OCI-LY3 (cell line): ENCODE results near the gene ALDH1B1.

Source experiments
- H2AFZ ChIP-seq: fragments of 200-600, 300-600 bp; shearing (Covaris generic); 2 replicates; pipeline ENCODE4 v1.6.0; 2014; ENCODE audit warnings: antibody characterized with exemption, low read depth, low read length
- H3K27ac ChIP-seq: fragments of 200-600, 300-600 bp; sonication (generic); 2 replicates; pipeline ENCODE4 v1.5.1; 2014; ENCODE audit warnings: mild to moderate bottlenecking, low read length, moderate library complexity, mixed read lengths
- H3K27me3 ChIP-seq: fragments of 200-600, 300-600 bp; sonication (generic); 2 replicates; pipeline ENCODE4 v1.6.1; 2014; ENCODE audit warnings: low read depth, low read length, mixed read lengths
- H3K36me3 ChIP-seq: fragments of 200-600, 300-600 bp; sonication (generic); replicated peaks from 2 replicates; pipeline ENCODE3; 2014; ENCODE audit warnings: low read depth, low read length, mixed read lengths
- H3K4me1 ChIP-seq: fragments of 300-600, 200-600 bp; sonication (generic); 2 replicates; pipeline ENCODE4 v1.6.1; 2014; ENCODE audit warnings: low read length, mixed read lengths
- H3K4me2 ChIP-seq: fragments of 200-600, 300-600 bp; sonication (generic); 2 replicates; pipeline ENCODE4 v1.6.1; 2014; ENCODE audit warnings: low read length, mixed read lengths
- H3K4me3 ChIP-seq: fragments of 300-600, 200-600 bp; sonication (generic); 2 replicates; pipeline ENCODE4 v1.5.1; 2014; ENCODE audit warnings: antibody characterized with exemption, mild to moderate bottlenecking, low read length, moderate library complexity
- H3K79me2 ChIP-seq: fragments of 300-600, 200-600 bp; shearing (Covaris generic); 2 replicates; pipeline ENCODE4 v1.6.1; 2014; ENCODE audit warnings: mild to moderate bottlenecking, low read length, mixed read lengths
- H3K9ac ChIP-seq: fragments of 300-600, 200-600 bp; shearing (Covaris generic); 2 replicates; pipeline ENCODE4 v1.6.0; 2014; ENCODE audit warnings: mild to moderate bottlenecking, low read length, moderate library complexity
- H3K9me3 ChIP-seq: fragments of 200-600, 300-600 bp; shearing (Covaris generic); 2 replicates; pipeline ENCODE4 v1.6.1; 2014; ENCODE audit warnings: low read length, mixed read lengths; ENCODE audit not compliant: insufficient read depth
- H4K20me1 ChIP-seq: fragments of 200-600, 300-600 bp; sonication (generic); 2 replicates; pipeline ENCODE4 v1.6.1; 2016; ENCODE audit warnings: low read length, mixed read lengths; ENCODE audit not compliant: insufficient read depth
- CTCF ChIP-seq: fragments of 200-600, 300-600 bp; sonication (generic); IDR thresholded peaks from 2 replicates; pipeline ENCODE4 v1.5.1; 2014; ENCODE audit warnings: antibody characterized with exemption, low read length, low read depth
- EZH2phosphoT487 ChIP-seq: fragments of 200-600 bp; shearing (Covaris generic); IDR thresholded peaks from 2 replicates; pipeline ENCODE4 v1.6.1; 2018; ENCODE audit warnings: antibody characterized with exemption, mixed run types, low read depth

The ALDH1B1 gene

GRCh38 chr9:38440516-38440915 lies 48.0 kb downstream of the ALDH1B1 start:
- Histone ChIP-seq H3K27me3 (peaks cover 5% of the 10 kb centered on the region; the same call in 1 of the 2 replicates), H3K79me2 (no peaks in the 10 kb centered on the region), H2AFZ (no peak overlapping the region), H3K36me3 (no peaks in the 10 kb centered on the region), H3K4me3 (no peak overlapping the region), H3K27ac (no peak overlapping the region), H3K4me2 (no peak overlapping the region), H3K9ac (no peak overlapping the region), H3K9me3 (no peaks in the 10 kb centered on the region), H4K20me1 (no peaks in the 10 kb centered on the region), H3K4me1 (peaks cover 19% of the 10 kb centered on the region)
- TF ChIP-seq CTCF (no peak), EZH2phosphoT487 (no peak)

GRCh38 chr9:38441347-38442085 lies 49.0 kb downstream of the ALDH1B1 start:
- Histone ChIP-seq H3K27me3 (peaks cover 12% of the 10 kb centered on the region), H3K27ac (no peak overlapping the region), H3K36me3 (no peaks in the 10 kb centered on the region), H3K4me2 (no peak overlapping the region), H2AFZ (no peak overlapping the region), H3K4me3 (no peak overlapping the region), H3K4me1 (peaks cover 28% of the 10 kb centered on the region), H3K9ac (no peak overlapping the region), H3K79me2 (no peaks in the 10 kb centered on the region), H3K9me3 (0 out of 2 replicates have a peak, but pooled peaks cover 4% of the 10 kb centered on the region), H4K20me1 (no peaks in the 10 kb centered on the region)
- TF ChIP-seq EZH2phosphoT487 = no peak
- TF ChIP-seq CTCF = no peak

- H3K4me3 ChIP-seq = no peak overlapping the region
- no peaks in the 10 kb centered on the region for H3K79me2 ChIP-seq
- H3K4me1 ChIP-seq = peaks cover 25% of the 10 kb centered on the region
- H3K4me2 ChIP-seq = no peak overlapping the region
- H3K9ac ChIP-seq = no peak overlapping the region
- H3K27ac ChIP-seq = no peak overlapping the region
- H4K20me1 ChIP-seq = no peaks in the 10 kb centered on the region
- 0 out of 2 replicates have a peak, but pooled peaks cover 6% of the 10 kb centered on the region for H3K9me3 ChIP-seq
- no peak for TF ChIP-seq CTCF
- no peak for TF ChIP-seq EZH2phosphoT487
- no peaks in the 10 kb centered on the region for H3K36me3 ChIP-seq
- peaks cover 21% of the 10 kb centered on the region for H3K27me3 ChIP-seq
- no peak overlapping the region for H2AFZ ChIP-seq
Measured at GRCh38 chr9:38442473-38443096, 50.1 kb downstream of the ALDH1B1 start.

GRCh38 chr9:38443181-38443580 lies 50.7 kb downstream of the ALDH1B1 start:
- no peak for TF ChIP-seq CTCF
- TF ChIP-seq EZH2phosphoT487 = no peak

More at GRCh38 chr9:38443181-38443580, 50.7 kb downstream of the ALDH1B1 start:
- 0 out of 2 replicates have a peak, but pooled peaks cover 6% of the 10 kb centered on the region for H3K9me3 ChIP-seq
- peaks cover 20% of the 10 kb centered on the region for H3K4me1 ChIP-seq
- no peak overlapping the region for H2AFZ ChIP-seq
- peaks cover 21% of the 10 kb centered on the region for H3K27me3 ChIP-seq
- no peaks in the 10 kb centered on the region for H3K79me2 ChIP-seq
- H4K20me1 ChIP-seq = no peaks in the 10 kb centered on the region
- no peak overlapping the region for H3K9ac ChIP-seq
- H3K36me3 ChIP-seq = no peaks in the 10 kb centered on the region
- H3K27ac ChIP-seq = no peak overlapping the region
- H3K4me2 ChIP-seq = no peak overlapping the region
- no peak overlapping the region for H3K4me3 ChIP-seq
